ENCODE results near the gene ME2.

GRCh38 chr18:50862401-50862800 is 16.5 kb upstream of the ME2 start:
- no peak for TF ChIP-seq CTCF (IDR thresholded peaks at IDR 0.05)
- TF ChIP-seq POLR2A (IDR thresholded peaks at IDR 0.05) = no peak

All from uterus (tissue), 2 donors.